Esophagus muscularis mucosa (tissue), 4 donors: ENCODE results near the gene GTF3C1. TPM values are rescaled to one million over a fixed set of nuclear protein-coding genes. Genes with fewer than 3 reads are reported as not detected.

Source experiments
- DNase-seq: peaks from one replicate; pipeline ENCODE4 v3.0.0-alpha.2; 2017; ENCODE audit errors: extremely low spot score
- H3K27ac ChIP-seq, 4 donors: fragments of 200-600 bp; sonication (generic); replicated peaks in 1 of 4; 1 replicate in 3 of 4; 2 replicates in 1 of 4; pipeline ENCODE4 v1.5.1; 2016 to 2019; ENCODE audit warnings: mild to moderate bottlenecking in 1 of 4
- H3K27me3 ChIP-seq, 4 donors: fragments of 200-600 bp; sonication (generic); one replicate each; pipeline versions ENCODE4 v1.5.1 to v1.6.0; 2016 to 2019
- H3K36me3 ChIP-seq, 4 donors: fragments of 200-600 bp; sonication (generic); one replicate each; pipeline ENCODE4 v1.5.1; 2016 to 2019
- H3K4me1 ChIP-seq, 4 donors: fragments of 200-600 bp; sonication (generic); one replicate each; pipeline ENCODE4 v1.5.1; 2016 to 2019
- H3K4me3 ChIP-seq, 4 donors: fragments of 200-600 bp; sonication (generic); 1 replicate in 2 of 4; 2 replicates in 2 of 4; pipeline ENCODE4 v1.5.1; 2016 to 2019; ENCODE audit warnings: mild to moderate bottlenecking in 4 of 4, moderate library complexity in 1 of 4
- H3K9me3 ChIP-seq, 4 donors: fragments of 200-600 bp; sonication (generic); 1 replicate in 3 of 4; 2 replicates in 1 of 4; pipeline ENCODE4 v1.5.1; 2016 to 2019
- EP300 ChIP-seq: sonication (generic); formaldehyde crosslinking; IDR thresholded peaks from one replicate; pipeline ENCODE4 v1.6.1; 2017; ENCODE audit warnings: antibody characterized with exemption
- POLR2A ChIP-seq: fragments of 450-650 bp; IDR thresholded peaks from one replicate; pipeline ENCODE4 v1.6.1; 2017; ENCODE audit warnings: antibody characterized with exemption, moderate library complexity, mild to moderate bottlenecking, low read depth
- POLR2AphosphoS5 ChIP-seq, 2 donors: sonication (generic); formaldehyde crosslinking; IDR thresholded peaks; one replicate each; pipeline ENCODE4 v1.6.1; 2017; ENCODE audit warnings: antibody characterized with exemption in 2 of 2
- WGBS: methylation state at CpG from one replicate; pipeline ENCODE4 v1.1.5; 2018; 5-methylcytosine and 5-hydroxymethylcytosine counted together
- intact Hi-C: fragments of 100-400 bp; cut with DNase I; formaldehyde crosslinking; loops from one replicate; pipeline ENCODE4 v1.15.1; 2023
- total RNA-seq, 4 donors: library from RNA; depleted of rRNA; stranded (reverse); fragments of >200 nt; gene quantifications; one replicate each; pipeline versions ENCODE4 v1.1.0 to v1.2.1, GENCODE V29; 2016
- TF ChIP-seq, protein P1 (sequence below), 3 experiments: fragments of 200-600 bp in 2 of 3; fragments of 450-650 bp in 1 of 3; sonication (generic) in 2 of 3; IDR thresholded peaks; one replicate each; pipeline ENCODE4 v1.5.1; 2017 to 2019; ENCODE audit warnings: antibody characterized with exemption in 3 of 3, mild to moderate bottlenecking in 2 of 3, moderate library complexity in 1 of 3

The GTF3C1 gene
- total RNA-seq, 4 donors from 2014 or later, result 37.6 to 65.4 (median 54.8) TPM

DNA sequence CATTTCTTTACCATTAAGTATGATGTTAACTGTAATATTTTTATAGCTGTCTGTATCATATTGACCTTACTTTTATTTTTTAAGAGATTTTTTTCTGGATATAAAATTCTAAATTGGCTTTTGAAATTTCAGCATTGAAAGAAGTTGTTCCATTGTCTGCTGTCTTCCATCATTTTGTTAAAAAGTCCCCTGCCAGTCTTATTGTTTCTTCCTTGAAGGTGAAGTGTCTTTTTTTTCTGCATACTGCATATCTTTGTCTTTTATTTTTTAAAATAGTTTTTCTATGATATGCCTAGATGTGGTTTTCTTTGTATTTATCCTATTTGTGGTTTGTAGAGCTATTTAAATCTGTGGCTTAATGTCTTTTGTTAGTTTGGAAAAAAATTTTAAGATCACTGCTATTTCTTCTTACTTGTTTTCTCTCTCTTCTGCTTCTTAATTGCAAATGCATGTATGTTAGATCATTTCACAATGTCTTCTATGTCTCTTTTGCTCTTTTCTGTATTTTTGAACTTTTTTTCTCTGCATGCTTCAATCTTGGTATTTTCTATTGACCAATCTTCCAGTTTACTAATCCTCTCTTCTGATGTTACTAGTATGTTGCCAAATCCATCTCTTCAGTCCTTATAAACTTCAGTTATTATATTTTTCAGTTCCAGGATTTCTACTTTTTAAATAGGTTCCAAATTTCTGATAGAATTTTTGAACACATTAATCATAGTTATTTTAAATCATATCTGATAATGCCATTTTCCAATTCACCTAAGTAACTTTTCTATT lies 127.6 kb downstream of the GTF3C1 start:
- TF ChIP-seq, protein P1, sequence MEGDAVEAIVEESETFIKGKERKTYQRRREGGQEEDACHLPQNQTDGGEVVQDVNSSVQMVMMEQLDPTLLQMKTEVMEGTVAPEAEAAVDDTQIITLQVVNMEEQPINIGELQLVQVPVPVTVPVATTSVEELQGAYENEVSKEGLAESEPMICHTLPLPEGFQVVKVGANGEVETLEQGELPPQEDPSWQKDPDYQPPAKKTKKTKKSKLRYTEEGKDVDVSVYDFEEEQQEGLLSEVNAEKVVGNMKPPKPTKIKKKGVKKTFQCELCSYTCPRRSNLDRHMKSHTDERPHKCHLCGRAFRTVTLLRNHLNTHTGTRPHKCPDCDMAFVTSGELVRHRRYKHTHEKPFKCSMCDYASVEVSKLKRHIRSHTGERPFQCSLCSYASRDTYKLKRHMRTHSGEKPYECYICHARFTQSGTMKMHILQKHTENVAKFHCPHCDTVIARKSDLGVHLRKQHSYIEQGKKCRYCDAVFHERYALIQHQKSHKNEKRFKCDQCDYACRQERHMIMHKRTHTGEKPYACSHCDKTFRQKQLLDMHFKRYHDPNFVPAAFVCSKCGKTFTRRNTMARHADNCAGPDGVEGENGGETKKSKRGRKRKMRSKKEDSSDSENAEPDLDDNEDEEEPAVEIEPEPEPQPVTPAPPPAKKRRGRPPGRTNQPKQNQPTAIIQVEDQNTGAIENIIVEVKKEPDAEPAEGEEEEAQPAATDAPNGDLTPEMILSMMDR (IDR thresholded peaks at IDR 0.05), result no peak
- no peak for TF ChIP-seq POLR2AphosphoS5 (IDR thresholded peaks at IDR 0.05)
- TF ChIP-seq POLR2A, result no peak
- Histone ChIP-seq H3K27me3 (peaks cover 0 to 2% (median 0%) of the 10 kb centered on the region in 4 donors), H3K4me3 (no peak overlapping the region), H3K36me3 (no peaks in the 10 kb centered on the region), H3K4me1 (no peaks in the 10 kb centered on the region), H3K9me3 (peaks cover 0 to 27% (median 18%) of the 10 kb centered on the region in 4 donors), H3K27ac (no peak overlapping the region)
- DNase-seq, result no peak
- intact Hi-C loops, result no loop called here

DNA sequence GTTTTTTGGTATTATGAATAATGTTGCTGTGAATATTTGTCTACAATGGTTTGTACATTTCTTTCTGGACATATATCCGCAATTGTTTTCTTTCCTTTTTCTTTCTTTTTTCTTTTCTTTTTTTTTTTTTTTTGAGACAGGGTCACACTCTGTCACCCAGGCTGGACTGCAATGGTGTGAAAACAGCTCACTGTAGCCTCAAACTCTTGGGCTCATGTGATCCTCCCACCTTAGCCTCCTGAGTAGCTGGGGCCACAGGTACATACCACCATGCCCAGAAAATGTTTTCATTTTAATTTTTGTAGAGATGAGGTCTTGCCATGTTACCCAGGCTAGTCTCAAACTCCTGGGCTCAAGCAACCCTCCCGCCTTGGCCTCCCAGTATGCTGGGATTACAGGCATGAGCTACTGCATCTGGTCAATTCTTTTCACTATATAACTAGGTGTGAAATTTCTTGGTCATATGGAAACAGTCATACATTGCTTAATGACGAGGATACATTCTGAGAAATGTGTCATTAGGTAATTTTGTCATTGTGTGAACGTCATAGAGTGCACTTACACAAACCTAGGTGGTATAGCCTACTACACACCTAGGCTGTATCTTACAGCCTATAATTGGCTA lies 132.6 kb downstream of the GTF3C1 start:
- no peak overlapping the region for H3K4me3 ChIP-seq
- H3K27me3 ChIP-seq, result no peaks in the 10 kb centered on the region
- no peak for DNase-seq
- intact Hi-C loops, result no loop called here
- no peak overlapping the region for H3K27ac ChIP-seq
- TF ChIP-seq POLR2A, result no peak
- TF ChIP-seq POLR2AphosphoS5 (IDR thresholded peaks at IDR 0.05), result no peak
- TF ChIP-seq, protein P1 (IDR thresholded peaks at IDR 0.05), result no peak
- TF ChIP-seq EP300, result no peak
- H3K9me3 ChIP-seq, result peaks cover 0 to 13% (median 8%) of the 10 kb centered on the region in 4 donors
- 86% methylated on average over 4 of the region's 4 CpGs for WGBS
- no peaks in the 10 kb centered on the region for H3K4me1 ChIP-seq
- H3K36me3 ChIP-seq, result no peaks in the 10 kb centered on the region

DNA sequence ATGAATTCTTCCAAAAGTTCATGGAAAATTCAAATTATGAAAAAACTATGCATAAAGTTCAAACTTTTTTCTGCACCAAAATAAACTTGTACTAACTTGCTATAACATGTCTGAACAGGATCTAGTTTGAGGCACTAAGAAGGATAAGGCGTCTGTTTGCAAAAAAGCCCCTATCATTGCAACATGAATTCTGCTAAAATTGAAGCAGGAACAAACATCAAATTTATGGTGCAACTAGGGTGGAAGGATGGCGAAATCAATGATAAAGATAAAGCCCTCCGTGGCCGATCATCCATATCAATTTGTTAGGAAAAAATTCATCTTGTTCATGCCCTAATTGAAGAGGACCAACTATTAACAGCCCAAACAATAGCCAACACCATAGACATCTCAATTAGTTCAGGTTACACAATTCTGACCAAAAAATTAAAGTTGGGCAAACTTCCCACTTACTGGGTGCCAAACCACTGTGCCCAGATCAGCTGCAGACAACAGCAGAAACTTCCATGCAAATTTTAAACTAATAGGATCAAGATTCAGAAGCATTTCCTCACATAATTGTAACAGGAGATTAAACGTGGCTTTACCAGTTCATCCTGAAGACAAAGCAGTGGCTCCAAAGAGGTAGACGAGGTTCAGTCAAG lies 134.8 kb downstream of the GTF3C1 start:
- Histone ChIP-seq H3K4me1 (no peaks in the 10 kb centered on the region), H3K4me3 (no peak overlapping the region), H3K27me3 (no peaks in the 10 kb centered on the region), H3K36me3 (no peaks in the 10 kb centered on the region), H3K27ac (no peak overlapping the region), H3K9me3 (peaks cover 0 to 8% (median 0%) of the 10 kb centered on the region in 4 donors)
- 64% methylated on average over 6 of the region's 6 CpGs for WGBS
- intact Hi-C loops, result no loop called here
- no peak for TF ChIP-seq POLR2A
- no peak for DNase-seq

DNA sequence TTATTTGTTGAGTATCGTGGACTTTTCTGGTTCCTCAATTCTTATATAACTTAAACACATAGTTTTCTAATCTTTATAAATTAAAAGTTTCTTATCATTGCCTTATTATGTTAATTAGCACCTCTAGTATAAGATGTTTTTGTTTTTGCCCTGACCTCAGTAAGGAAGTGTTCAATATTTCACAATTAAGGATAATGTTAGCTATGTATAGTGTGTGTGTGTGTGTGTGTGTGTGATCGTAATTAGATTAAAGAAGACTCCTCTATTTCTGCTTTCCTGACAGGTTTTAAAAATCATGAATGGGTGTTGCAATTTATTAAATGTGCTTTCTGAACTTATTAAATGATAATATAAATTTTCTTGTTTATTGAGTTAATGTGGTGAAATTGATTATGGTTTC lies 135.8 kb downstream of the GTF3C1 start:
- no peaks in the 10 kb centered on the region for H3K36me3 ChIP-seq
- H3K27me3 ChIP-seq, result no peaks in the 10 kb centered on the region
- TF ChIP-seq POLR2AphosphoS5 (IDR thresholded peaks at IDR 0.05) (no peak), EP300 (no peak), POLR2A (no peak)
- TF ChIP-seq, protein P1 (IDR thresholded peaks at IDR 0.05), result no peak
- 81% methylated on average over 2 of the region's 2 CpGs for WGBS
- no peak overlapping the region for H3K4me3 ChIP-seq
- intact Hi-C loops, result no loop called here
- H3K4me1 ChIP-seq, result no peaks in the 10 kb centered on the region
- H3K9me3 ChIP-seq, result peaks cover 0 to 12% (median 0%) of the 10 kb centered on the region in 4 donors
- DNase-seq, result no peak
- H3K27ac ChIP-seq, result no peak overlapping the region

DNA sequence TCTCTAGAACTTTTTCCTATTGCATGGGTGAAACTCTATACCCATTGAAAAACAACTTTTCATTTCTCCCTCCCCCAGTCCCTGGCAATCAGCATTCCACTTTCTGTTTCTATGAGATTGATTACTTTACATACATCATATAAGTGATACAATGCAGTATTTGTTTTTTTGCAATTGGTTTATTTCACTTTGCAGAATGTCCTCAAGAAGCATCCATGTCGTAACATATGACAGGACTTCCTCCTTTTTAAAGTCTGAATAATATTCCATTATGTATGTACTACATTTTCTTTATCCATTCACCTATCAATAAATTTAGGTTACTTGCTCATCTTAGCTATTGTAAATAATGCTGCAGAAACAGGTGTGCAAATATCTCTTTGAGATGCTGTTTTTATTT lies 139.0 kb downstream of the GTF3C1 start:
- TF ChIP-seq, protein P1 (IDR thresholded peaks at IDR 0.05), result no peak
- TF ChIP-seq EP300 (no peak), POLR2AphosphoS5 (IDR thresholded peaks at IDR 0.05) (no peak), POLR2A (no peak)
- Histone ChIP-seq H3K4me1 (no peaks in the 10 kb centered on the region), H3K9me3 (peaks cover 0 to 12% (median 0%) of the 10 kb centered on the region in 4 donors), H3K4me3 (no peak overlapping the region), H3K36me3 (no peaks in the 10 kb centered on the region), H3K27ac (no peak overlapping the region), H3K27me3 (peaks cover 0 to 19% (median 0%) of the 10 kb centered on the region in 4 donors)
- no peak for DNase-seq
- intact Hi-C loops, result no loop called here
- WGBS, result 80% methylated on average over 1 of the region's 1 CpG
